GM12873 (cell line): Measurements from ENCODE around the gene CSF3R.

Experiments
- CTCF ChIP-seq: IDR thresholded peaks from 2 replicates; pipeline ENCODE4 v1.5.1; 2012; ENCODE audit warnings: low read depth, mild to moderate bottlenecking, moderate library complexity, low read length, control low read depth; ENCODE audit not compliant: insufficient read depth; ENCODE audit errors: missing control alignments

Gene CSF3R

GRCh38 chr1:36484099-36484498, 1.4 kb upstream of the CSF3R start:
- no peak for TF ChIP-seq CTCF

GRCh38 chr1:36481771-36482723, 666 bp downstream of the CSF3R start:
- TF ChIP-seq CTCF = no peak

GRCh38 chr1:36481091-36481490, 1.6 kb downstream of the CSF3R start:
- TF ChIP-seq CTCF = no peak

GRCh38 chr1:36480161-36480560, 2.6 kb downstream of the CSF3R start:
- TF ChIP-seq CTCF = no peak

- TF ChIP-seq CTCF = no peak
Observed at GRCh38 chr1:36479505-36480051, 3.1 kb downstream of the CSF3R start.

- TF ChIP-seq CTCF = no peak
Observed at GRCh38 chr1:36476945-36477344, 5.8 kb downstream of the CSF3R start.

GRCh38 chr1:36475910-36476604, 6.7 kb downstream of the CSF3R start:
- no peak for TF ChIP-seq CTCF
